HepG2 (cell line): ENCODE results near the gene SRSF1. TPM values are rescaled to one million over a fixed set of nuclear protein-coding genes. Genes with fewer than 3 reads are reported as not detected.

Experiments used
- CAMTA2 ChIP-seq: sonication (generic); formaldehyde crosslinking; IDR thresholded peaks from 2 replicates; pipeline ENCODE4 v1.4.0; 2020; ENCODE audit warnings: mild to moderate bottlenecking, missing genetic modification reagents, borderline replicate concordance
- FOXP4 ChIP-seq: sonication (generic); formaldehyde crosslinking; IDR thresholded peaks from 2 replicates; pipeline ENCODE4 v1.4.0; 2020; ENCODE audit warnings: missing genetic modification reagents
- HNF1B ChIP-seq: sonication (generic); formaldehyde crosslinking; IDR thresholded peaks from 2 replicates; pipeline ENCODE4 v1.5.1; 2020; ENCODE audit warnings: mild to moderate bottlenecking, moderate library complexity, missing genetic modification reagents
- NRL ChIP-seq: sonication (generic); formaldehyde crosslinking; IDR thresholded peaks from 2 replicates; pipeline ENCODE4 v1.5.0; 2020; ENCODE audit warnings: missing genetic modification reagents, mild to moderate bottlenecking, moderate library complexity, borderline replicate concordance
- U2AF1 ChIP-seq: fragments of 200-400 bp; formaldehyde crosslinking; optimal IDR thresholded peaks from 2 replicates; pipeline ENCODE3; 2017; ENCODE audit warnings: mild to moderate bottlenecking, low read depth, low read length
- ZBTB25 ChIP-seq: IDR thresholded peaks from 2 replicates; pipeline ENCODE4 v1.6.1; 2018; ENCODE audit warnings: missing genetic modification reagents
- ZFX ChIP-seq: sonication (generic); formaldehyde crosslinking; IDR thresholded peaks from 2 replicates; pipeline ENCODE4 v1.4.0; 2020; ENCODE audit warnings: mild to moderate bottlenecking, low read depth, missing genetic modification reagents, moderate library complexity
- ZNF253 ChIP-seq: sonication (generic); formaldehyde crosslinking; IDR thresholded peaks from 2 replicates; pipeline ENCODE4 v1.8.0; 2022; ENCODE audit warnings: mild to moderate bottlenecking, missing genetic modification reagents, borderline replicate concordance
- ZNF318 ChIP-seq: sonication (generic); formaldehyde crosslinking; IDR thresholded peaks from 2 replicates; pipeline ENCODE4 v1.4.0; 2020; ENCODE audit warnings: mild to moderate bottlenecking, missing genetic modification reagents
- ZNF549 ChIP-seq: sonication (generic); formaldehyde crosslinking; IDR thresholded peaks from 2 replicates; pipeline ENCODE4 v1.5.0; 2020; ENCODE audit warnings: missing genetic modification reagents
- ZNF800 ChIP-seq: sonication (generic); formaldehyde crosslinking; IDR thresholded peaks from 2 replicates; pipeline ENCODE4 v1.4.0; 2020; ENCODE audit warnings: missing genetic modification reagents
- polyA plus RNA-seq, 8 experiments: library from polyadenylated mRNA; depleted of rRNA in 3 of 8; stranded (reverse) in 7 of 8; unstranded in 1 of 8; fragments of >200 nt; fragmentation: Illumina TruSeq in 4 of 8; extraction: Trizol in 4 of 8; gene quantifications; 2 replicates each; pipeline versions ENCODE4 v1.2.1 to v1.2.3, GENCODE V29; 2011 to 2016; ENCODE audit warnings: low read depth in 4 of 8, missing spikeins in 1 of 8, mixed read lengths in 1 of 8; ENCODE audit not compliant: insufficient read depth in 1 of 8
- total RNA-seq, 5 experiments: library from RNA; depleted of rRNA; stranded (reverse); fragments of >200 nt; fragmentation: Illumina TruSeq; extraction: Trizol; gene quantifications; 2 replicates each; pipeline ENCODE4 v1.2.3, GENCODE V29; 2016; ENCODE audit warnings: low read depth in 1 of 5

Gene SRSF1
- total and polyA plus RNA-seq, 2 of the 13 experiments (the other 11 are each of a cell fraction or from before 2014, with no cell fraction given): 142 to 445 TPM

- no peak for TF ChIP-seq ZNF318 (CRISPR knock-in tag)
- TF ChIP-seq ZNF549 (CRISPR knock-in tag): no peak
- TF ChIP-seq ZBTB25: peak; percentile 78; the same call in 1 of the 2 replicates
- peak; percentile 74; the same call in 1 of the 2 replicates for TF ChIP-seq ZNF253
- no peak for TF ChIP-seq ZNF800 (CRISPR knock-in tag)
- TF ChIP-seq HNF1B: no peak
- no peak for TF ChIP-seq U2AF1
- TF ChIP-seq CAMTA2 (CRISPR knock-in tag): no peak
- TF ChIP-seq FOXP4 (CRISPR knock-in tag): peak; percentile 31
- TF ChIP-seq ZFX (CRISPR knock-in tag): peak; percentile 91
- no peak for TF ChIP-seq NRL
Observed at GRCh38 chr17:57987581-57988300, 19.3 kb downstream of the SRSF1 start, which contains the start of gene VEZF1 (continued).
